ENCODE results near the gene PHF5A. TPM values are rescaled to one million over a fixed set of nuclear protein-coding genes. Genes with fewer than 3 reads are reported as not detected.
A peak's percentile ranks its signal among the peaks of the same experiment; 100 is the strongest.

Gene PHF5A
- total and polyA plus RNA-seq, 4 donors = 28.9 to 89.6 (median 40.0) TPM

DNA sequence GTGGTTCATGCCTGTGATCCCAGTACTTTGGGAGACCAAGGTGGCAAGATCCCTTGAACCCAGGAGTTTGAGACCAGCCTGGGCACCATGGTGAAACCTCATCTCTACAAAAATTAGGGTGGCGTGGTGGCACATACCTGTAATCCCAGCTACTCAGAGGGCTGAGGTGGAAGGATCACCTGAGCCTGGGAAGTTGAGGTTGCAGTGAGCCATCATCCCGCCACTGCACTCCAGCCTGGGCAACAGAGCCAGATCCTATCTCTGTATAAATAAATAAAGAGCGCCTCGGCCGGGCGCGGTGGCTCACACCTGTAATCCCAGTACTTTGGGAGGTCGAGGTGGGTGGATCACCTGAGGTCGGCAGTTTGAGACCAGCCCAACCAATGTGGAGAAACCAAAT is 49.8 kb downstream of the PHF5A start:
- H3K4me1 ChIP-seq (ENCODE audit: control insufficient read depth in 5 of 5, insufficient read depth in 5 of 5, low read length in 5 of 5) = peaks cover 2 to 23% (median 5%) of the 10 kb centered on the region in 5 donors
- H3K27me3 ChIP-seq (ENCODE audit: control insufficient read depth in 3 of 3, insufficient read depth in 3 of 3, low read length in 2 of 3) = no peaks in the 10 kb centered on the region
- ATAC-seq (ENCODE audit: insufficient read depth, low FRiP score) (no peak), DNase-seq (no peak)
- TF ChIP-seq, protein P1, sequence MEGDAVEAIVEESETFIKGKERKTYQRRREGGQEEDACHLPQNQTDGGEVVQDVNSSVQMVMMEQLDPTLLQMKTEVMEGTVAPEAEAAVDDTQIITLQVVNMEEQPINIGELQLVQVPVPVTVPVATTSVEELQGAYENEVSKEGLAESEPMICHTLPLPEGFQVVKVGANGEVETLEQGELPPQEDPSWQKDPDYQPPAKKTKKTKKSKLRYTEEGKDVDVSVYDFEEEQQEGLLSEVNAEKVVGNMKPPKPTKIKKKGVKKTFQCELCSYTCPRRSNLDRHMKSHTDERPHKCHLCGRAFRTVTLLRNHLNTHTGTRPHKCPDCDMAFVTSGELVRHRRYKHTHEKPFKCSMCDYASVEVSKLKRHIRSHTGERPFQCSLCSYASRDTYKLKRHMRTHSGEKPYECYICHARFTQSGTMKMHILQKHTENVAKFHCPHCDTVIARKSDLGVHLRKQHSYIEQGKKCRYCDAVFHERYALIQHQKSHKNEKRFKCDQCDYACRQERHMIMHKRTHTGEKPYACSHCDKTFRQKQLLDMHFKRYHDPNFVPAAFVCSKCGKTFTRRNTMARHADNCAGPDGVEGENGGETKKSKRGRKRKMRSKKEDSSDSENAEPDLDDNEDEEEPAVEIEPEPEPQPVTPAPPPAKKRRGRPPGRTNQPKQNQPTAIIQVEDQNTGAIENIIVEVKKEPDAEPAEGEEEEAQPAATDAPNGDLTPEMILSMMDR (IDR thresholded peaks at IDR 0.05; ENCODE audit: control extremely low read depth, extremely low read depth) = no peak
- 95% methylated on average over 9 of the region's 9 CpGs for WGBS, 2 donors
- no peaks in the 10 kb centered on the region for H3K9me3 ChIP-seq (ENCODE audit: control insufficient read depth in 4 of 4, insufficient read depth in 3 of 4, low read length in 3 of 4)
- H3K4me3 ChIP-seq = no peak overlapping the region
- peaks cover 0 to 2% (median 0%) of the 10 kb centered on the region in 4 donors for H3K36me3 ChIP-seq (ENCODE audit: control insufficient read depth in 4 of 4, insufficient read depth in 4 of 4, low read length in 4 of 4)
- no peak overlapping the region for H3K9ac ChIP-seq (ENCODE audit: insufficient read depth in 1 of 2, low read length in 2 of 2)
- H3K27ac ChIP-seq (ENCODE audit: low read depth in 1 of 2, low read length in 1 of 2) = peak overlapping the region; percentile 82 to 83

DNA sequence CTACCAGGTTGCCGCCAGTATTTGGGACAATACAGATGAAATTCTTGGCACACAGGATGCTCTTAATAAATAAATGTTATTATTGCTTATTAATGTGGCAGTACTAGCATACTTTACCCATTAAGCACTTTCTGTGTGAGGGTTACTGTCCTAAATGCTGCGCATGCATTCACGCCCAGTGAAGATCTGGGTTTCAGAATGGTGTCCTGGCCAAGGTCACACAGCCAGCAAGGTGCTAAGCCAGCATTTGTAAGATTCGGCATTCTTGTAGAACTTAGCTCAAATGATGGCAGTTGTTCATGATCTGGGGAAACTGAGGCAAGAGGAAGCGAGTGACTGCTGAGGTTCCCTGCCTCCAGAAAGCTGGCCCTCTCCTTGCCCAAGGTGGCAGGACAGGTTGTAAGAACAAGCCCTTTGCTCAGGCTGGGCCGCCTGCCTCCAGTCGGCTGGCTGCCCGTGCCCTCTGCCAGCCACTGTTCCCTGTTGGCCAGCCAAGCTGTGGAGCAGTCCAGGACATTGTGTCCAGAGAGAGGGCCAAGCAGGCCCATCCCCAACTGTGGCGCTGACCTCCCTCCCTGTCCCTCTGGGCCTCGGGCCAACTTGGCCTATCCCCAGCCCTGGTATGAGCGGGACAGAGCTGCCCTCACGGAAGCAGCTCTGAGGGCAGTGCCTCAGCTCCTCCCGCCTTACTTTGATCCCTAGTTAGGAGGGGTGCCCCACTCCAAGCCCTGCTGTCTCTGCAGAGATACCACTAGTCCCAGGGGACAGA is 50.7 kb downstream of the PHF5A start:
- WGBS, 2 donors = 52 to 80% methylated on average over 13 of the region's 13 CpGs
- Histone ChIP-seq H3K27me3 (ENCODE audit: control insufficient read depth in 3 of 3, insufficient read depth in 3 of 3, low read length in 2 of 3) (no peaks in the 10 kb centered on the region), H3K27ac (ENCODE audit: low read depth in 1 of 2, low read length in 1 of 2) (peak overlapping the region; percentile 82 to 92), H3K4me1 (ENCODE audit: control insufficient read depth in 5 of 5, insufficient read depth in 5 of 5, low read length in 5 of 5) (peaks cover 2 to 25% (median 7%) of the 10 kb centered on the region in 5 donors), H3K36me3 (ENCODE audit: control insufficient read depth in 4 of 4, insufficient read depth in 4 of 4, low read length in 4 of 4) (peaks cover 0 to under 1% (median 0%) of the 10 kb centered on the region in 4 donors), H3K4me3 (no peak overlapping the region), H3K9me3 (ENCODE audit: control insufficient read depth in 4 of 4, insufficient read depth in 3 of 4, low read length in 3 of 4) (no peaks in the 10 kb centered on the region), H3K9ac (ENCODE audit: insufficient read depth in 1 of 2, low read length in 2 of 2) (no peak overlapping the region)
- peak; percentile 34 to 55 (median 40) for DNase-seq
- ATAC-seq (ENCODE audit: insufficient read depth, low FRiP score) = peak; percentile 44
- TF ChIP-seq, protein P1 (IDR thresholded peaks at IDR 0.05; ENCODE audit: control extremely low read depth, extremely low read depth) = no peak

DNA sequence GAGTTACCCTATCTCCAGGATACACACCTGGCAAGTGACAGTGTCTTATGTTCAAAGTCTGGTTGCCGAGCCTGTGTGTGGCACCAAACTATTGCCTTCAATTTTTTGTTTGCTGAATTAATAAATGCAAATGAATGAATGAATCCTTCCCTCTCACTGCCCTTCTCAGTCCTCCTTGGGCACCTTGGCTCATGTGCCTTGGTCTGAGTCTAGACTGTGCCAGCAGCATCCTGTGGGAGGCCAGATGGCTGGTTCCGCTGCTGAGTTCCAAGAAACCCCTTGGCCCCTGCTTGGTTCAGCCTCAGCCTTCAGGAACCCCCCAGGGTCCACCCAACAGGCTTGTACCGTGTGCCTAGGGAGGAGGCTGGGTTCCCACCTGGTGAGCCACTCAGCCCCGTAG is 52.9 kb downstream of the PHF5A start:
- H3K9ac ChIP-seq (ENCODE audit: insufficient read depth in 1 of 2, low read length in 2 of 2) = no peak overlapping the region
- H3K27ac ChIP-seq (ENCODE audit: low read depth in 1 of 2, low read length in 1 of 2) = peak overlapping the region; percentile 30 to 96
- no peak for ATAC-seq (ENCODE audit: insufficient read depth, low FRiP score)
- WGBS, 2 donors = 96 to 98% methylated on average over 4 of the region's 4 CpGs
- peaks cover 2 to 41% (median 12%) of the 10 kb centered on the region in 5 donors for H3K4me1 ChIP-seq (ENCODE audit: control insufficient read depth in 5 of 5, insufficient read depth in 5 of 5, low read length in 5 of 5)
- no peak overlapping the region for H3K4me3 ChIP-seq
- H3K27me3 ChIP-seq (ENCODE audit: control insufficient read depth in 3 of 3, insufficient read depth in 3 of 3, low read length in 2 of 3) = no peaks in the 10 kb centered on the region
- TF ChIP-seq, protein P1 (IDR thresholded peaks at IDR 0.05; ENCODE audit: control extremely low read depth, extremely low read depth) = no peak
- no peaks in the 10 kb centered on the region for H3K9me3 ChIP-seq (ENCODE audit: control insufficient read depth in 4 of 4, insufficient read depth in 3 of 4, low read length in 3 of 4)
- DNase-seq = no peak
- no peaks in the 10 kb centered on the region for H3K36me3 ChIP-seq (ENCODE audit: control insufficient read depth in 4 of 4, insufficient read depth in 4 of 4, low read length in 4 of 4)
